Measurements from ENCODE around the gene CD79B. TPM values are rescaled to one million over a fixed set of nuclear protein-coding genes. Genes with fewer than 3 reads are reported as not detected.
"Not testable (repeated sequence)": the region's sequence is repeated elsewhere in the genome, so short reads cannot be mapped to it uniquely, and the experiment has no call there.

Gene CD79B
- total RNA-seq, 4 donors from 2014 or later = 0.29 to 13.4 (median 4.9) TPM

DNA sequence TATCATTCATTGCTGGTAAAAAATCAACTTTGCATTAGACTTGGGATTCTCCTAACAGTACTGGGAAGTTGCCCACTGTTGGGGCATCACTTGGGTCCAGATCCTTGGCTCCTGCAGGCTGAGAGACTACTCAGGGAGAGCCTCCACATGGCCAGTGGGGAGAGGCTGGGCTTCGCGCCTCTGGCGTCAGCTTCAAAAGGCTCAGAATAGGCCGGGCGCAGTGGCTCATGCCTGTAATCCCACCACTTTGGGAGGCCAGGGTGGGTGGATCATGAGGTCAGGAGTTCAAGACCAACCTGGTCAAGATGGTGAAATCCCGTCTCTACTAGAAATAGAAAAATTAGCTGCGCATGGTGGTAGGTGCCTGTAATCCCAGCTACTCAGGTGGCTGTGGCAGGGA is 17.7 kb downstream of the CD79B start:
- intact Hi-C loops (cut with DNase I; ENCODE audit: low total_unique reads) = loop anchor here (10.0 kb wide), 1 partner anchor 220 kb away; the partner anchor contains the start of gene ERN1

GRCh38 chr17:63911657-63912100 is 20.5 kb downstream of the CD79B start:
- Histone ChIP-seq H3K9me3 (no peaks in the 10 kb centered on the region), H3K27ac (no peak overlapping the region), H3K4me3 (no peak overlapping the region), H3K36me3 (no peaks in the 10 kb centered on the region), H3K27me3 (no peaks in the 10 kb centered on the region), H3K4me1 (no peaks in the 10 kb centered on the region)
- DNase-seq = peak; percentile 31 to 40
- intact Hi-C loops (cut with DNase I; ENCODE audit: low total_unique reads) = loop anchor here (10.0 kb wide), 1 partner anchor 223 kb away; the partner anchor contains the start of gene ERN1
- TF ChIP-seq, protein P1, sequence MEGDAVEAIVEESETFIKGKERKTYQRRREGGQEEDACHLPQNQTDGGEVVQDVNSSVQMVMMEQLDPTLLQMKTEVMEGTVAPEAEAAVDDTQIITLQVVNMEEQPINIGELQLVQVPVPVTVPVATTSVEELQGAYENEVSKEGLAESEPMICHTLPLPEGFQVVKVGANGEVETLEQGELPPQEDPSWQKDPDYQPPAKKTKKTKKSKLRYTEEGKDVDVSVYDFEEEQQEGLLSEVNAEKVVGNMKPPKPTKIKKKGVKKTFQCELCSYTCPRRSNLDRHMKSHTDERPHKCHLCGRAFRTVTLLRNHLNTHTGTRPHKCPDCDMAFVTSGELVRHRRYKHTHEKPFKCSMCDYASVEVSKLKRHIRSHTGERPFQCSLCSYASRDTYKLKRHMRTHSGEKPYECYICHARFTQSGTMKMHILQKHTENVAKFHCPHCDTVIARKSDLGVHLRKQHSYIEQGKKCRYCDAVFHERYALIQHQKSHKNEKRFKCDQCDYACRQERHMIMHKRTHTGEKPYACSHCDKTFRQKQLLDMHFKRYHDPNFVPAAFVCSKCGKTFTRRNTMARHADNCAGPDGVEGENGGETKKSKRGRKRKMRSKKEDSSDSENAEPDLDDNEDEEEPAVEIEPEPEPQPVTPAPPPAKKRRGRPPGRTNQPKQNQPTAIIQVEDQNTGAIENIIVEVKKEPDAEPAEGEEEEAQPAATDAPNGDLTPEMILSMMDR (IDR thresholded peaks at IDR 0.05) = peak; percentile 51 to 83 (median 64)
- TF ChIP-seq POLR2A (IDR thresholded peaks at IDR 0.05) = no peak

More for the DNA sequence above, 17.7 kb downstream of the CD79B start:
- no peaks in the 10 kb centered on the region for H3K27me3 ChIP-seq
- no peaks in the 10 kb centered on the region for H3K36me3 ChIP-seq
- no peak overlapping the region for H3K27ac ChIP-seq
- H3K4me1 ChIP-seq = no peaks in the 10 kb centered on the region
- DNase-seq = no peak
- TF ChIP-seq, protein P1 (IDR thresholded peaks at IDR 0.05) = no peak
- TF ChIP-seq POLR2A (IDR thresholded peaks at IDR 0.05) = no peak
- H3K4me3 ChIP-seq = no peak overlapping the region
- H3K9me3 ChIP-seq = no peaks in the 10 kb centered on the region

DNA sequence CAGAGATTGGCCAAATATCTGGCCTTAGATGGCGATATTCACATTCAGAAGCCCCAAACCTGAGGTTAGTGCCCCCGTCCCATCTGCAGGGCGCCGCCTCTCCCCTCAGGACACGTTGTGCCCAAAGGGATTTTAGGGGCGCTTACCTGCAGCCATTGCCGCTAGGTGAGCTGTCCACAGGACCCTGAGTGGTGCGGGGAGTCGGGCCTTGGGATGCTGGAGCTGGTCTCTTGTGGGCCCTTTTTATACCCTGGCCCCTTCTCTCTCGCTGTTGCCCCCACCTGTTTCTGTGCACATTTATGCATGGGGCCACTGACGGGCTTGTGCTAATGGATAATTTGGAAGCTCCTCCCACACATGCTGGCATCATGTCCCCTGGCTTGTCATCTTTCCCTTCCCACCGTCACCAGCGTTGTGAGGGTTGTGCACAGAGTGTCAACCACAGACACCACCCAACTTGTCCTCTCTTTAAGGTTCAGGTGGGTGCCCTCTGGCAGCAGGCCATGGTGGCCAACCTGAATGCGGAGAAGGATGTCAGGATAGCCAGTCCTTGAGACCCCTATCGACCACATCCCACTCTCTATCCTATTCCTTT is 21.0 kb downstream of the CD79B start, which contains the start of gene CSHL1:
CSHL1 (minus strand) TSS at position 218 of the 595 bp plus-strand sequence; CDS start at position 156, 62 bp downstream.
- no peak within 1 kb of the TSS for H3K4me3 ChIP-seq

DNA sequence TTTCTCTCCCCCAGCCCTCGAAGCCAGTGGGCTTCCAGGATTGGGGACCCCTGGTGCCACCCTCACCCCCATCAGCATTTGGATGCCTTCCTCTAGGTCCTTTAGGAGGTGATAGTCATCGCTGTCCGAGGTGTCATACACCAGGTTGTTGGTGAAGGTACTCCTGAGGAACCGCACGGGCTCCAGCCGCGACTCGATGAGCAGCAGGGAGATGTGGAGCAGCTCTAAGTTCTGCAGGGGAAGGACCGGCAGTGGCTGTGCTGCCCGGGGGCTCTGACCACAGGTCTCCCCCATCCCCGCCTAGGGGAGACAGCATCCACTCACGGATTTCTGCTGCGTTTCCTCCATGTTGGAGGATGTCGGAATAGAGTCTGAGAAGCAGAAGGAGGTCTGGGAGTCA is 22.0 kb downstream of the CD79B start:
- no peak for DNase-seq
- Histone ChIP-seq H3K4me1 (no peaks in the 10 kb centered on the region), H3K4me3 (no peak overlapping the region), H3K27me3 (no peaks in the 10 kb centered on the region), H3K36me3 (no peaks in the 10 kb centered on the region), H3K9me3 (no peaks in the 10 kb centered on the region), H3K27ac (no peak overlapping the region)
- intact Hi-C loops (cut with DNase I; ENCODE audit: low total_unique reads) = loop anchor here (10.0 kb wide), 1 partner anchor 225 kb away; the partner anchor contains the start of gene ERN1
- TF ChIP-seq, protein P1 (IDR thresholded peaks at IDR 0.05) = no peak
- no peak for TF ChIP-seq POLR2A (IDR thresholded peaks at IDR 0.05)

More for the DNA sequence above, 21.0 kb downstream of the CD79B start, which contains the start of gene CSHL1:
- H3K27ac ChIP-seq = no peak within 1 kb of the TSS
- no peaks in the 10 kb centered on the region for H3K9me3 ChIP-seq
- no peaks in the 10 kb centered on the region for H3K27me3 ChIP-seq
- no peak for DNase-seq
- no peak for TF ChIP-seq POLR2A (IDR thresholded peaks at IDR 0.05)
- H3K36me3 ChIP-seq = no peaks in the 10 kb centered on the region
- H3K4me1 ChIP-seq = no peaks in the 10 kb centered on the region
- intact Hi-C loops (cut with DNase I; ENCODE audit: low total_unique reads) = loop anchor here (10.0 kb wide), 1 partner anchor 224 kb away; the partner anchor contains the start of gene ERN1

DNA sequence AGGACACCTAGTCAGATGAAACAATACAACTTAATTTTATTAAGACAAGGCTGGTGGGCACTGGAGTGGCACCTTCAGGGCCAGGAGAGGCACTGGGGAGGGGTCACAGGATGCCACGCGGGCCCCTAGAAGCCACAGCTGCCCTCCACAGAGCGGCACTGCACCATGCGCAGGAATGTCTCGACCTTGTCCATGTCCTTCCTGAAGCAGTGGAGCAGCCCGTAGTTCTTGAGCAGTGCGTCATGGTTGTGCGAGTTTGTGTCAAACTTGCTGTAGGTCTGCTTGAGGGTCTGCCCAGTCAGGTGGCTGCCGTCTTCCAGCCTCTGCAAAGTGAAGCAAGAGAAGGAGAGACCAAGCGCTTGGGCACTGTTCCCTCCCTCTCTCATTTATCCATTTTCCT is 22.5 kb downstream of the CD79B start:
- not testable (repeated sequence) for DNase-seq

GRCh38 chr17:63907161-63907778 is 24.9 kb downstream of the CD79B start:
- H3K4me3 ChIP-seq; H3K36me3 ChIP-seq; H3K9me3 ChIP-seq; intact Hi-C loops (cut with DNase I; ENCODE audit: low total_unique reads); DNase-seq; H3K27ac ChIP-seq; H3K27me3 ChIP-seq; H3K4me1 ChIP-seq: not testable (repeated sequence)

More for the DNA sequence above, 22.5 kb downstream of the CD79B start:
- intact Hi-C loops (cut with DNase I; ENCODE audit: low total_unique reads); H3K27ac ChIP-seq; H3K9me3 ChIP-seq; H3K4me1 ChIP-seq; H3K27me3 ChIP-seq; H3K36me3 ChIP-seq; H3K4me3 ChIP-seq: not testable (repeated sequence)

DNA sequence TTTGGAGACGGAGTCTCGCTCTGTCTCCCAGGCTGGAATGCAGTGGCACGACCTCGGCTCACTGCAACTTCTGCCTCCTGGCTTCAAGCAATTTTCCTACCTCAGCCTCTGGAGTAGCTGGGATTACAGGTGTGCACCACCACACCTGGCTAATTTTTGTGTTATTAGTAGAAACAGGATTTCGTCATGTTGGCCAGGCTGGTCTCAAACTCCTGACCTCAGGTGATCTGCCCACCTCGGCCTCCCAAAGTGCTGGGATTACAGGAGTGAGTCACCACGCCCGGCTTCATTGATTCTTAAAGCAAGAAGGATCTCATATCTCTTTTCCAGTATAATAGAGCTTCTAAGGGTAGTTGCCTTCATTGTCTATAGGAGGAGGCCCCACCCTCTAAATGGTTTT is 27.3 kb downstream of the CD79B start:
- H3K9me3 ChIP-seq; H3K27ac ChIP-seq; intact Hi-C loops (cut with DNase I; ENCODE audit: low total_unique reads); DNase-seq; H3K27me3 ChIP-seq; H3K4me1 ChIP-seq; H3K36me3 ChIP-seq; H3K4me3 ChIP-seq: not testable (repeated sequence)
